OCI-LY1 (cell line): ENCODE measurements around the gene HYI.

Source experiments
- EZH2 ChIP-seq: fragments of 200-600 bp; sonication (generic), shearing (Covaris generic); IDR thresholded peaks from 2 replicates; pipeline ENCODE4 v1.8.0; 2017; ENCODE audit warnings: borderline replicate concordance, mixed run types, mild to moderate bottlenecking, antibody characterized with exemption, low read length, moderate library complexity, mixed read lengths
- TF ChIP-seq, protein P1 (sequence below): fragments of 200-600 bp; sonication (generic), shearing (Covaris generic); IDR thresholded peaks from 2 replicates; pipeline ENCODE4 v1.5.1; 2017; ENCODE audit warnings: mild to moderate bottlenecking, antibody characterized with exemption, low read length, moderate library complexity, mixed read lengths

DNA sequence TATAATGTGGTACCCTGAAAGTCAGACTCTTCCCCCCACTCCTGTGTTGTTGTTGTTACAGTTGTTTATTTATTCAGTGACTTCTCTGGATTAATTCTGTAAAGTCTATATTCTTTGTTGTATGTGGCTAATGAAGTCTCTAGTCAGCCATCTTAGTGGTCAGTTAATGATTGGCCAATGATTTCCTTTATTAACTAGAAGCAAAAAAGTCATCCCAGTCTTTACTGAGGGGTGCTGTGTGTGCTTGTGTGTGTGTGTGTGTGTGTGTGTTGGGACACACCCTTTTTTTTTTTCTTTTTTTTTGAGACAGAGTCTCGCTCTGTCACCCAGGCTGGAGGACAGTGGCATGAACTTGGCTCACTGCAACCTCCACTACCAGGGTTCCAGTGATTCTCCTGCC lies 37.3 kb upstream of the HYI start:
- TF ChIP-seq, protein P1, sequence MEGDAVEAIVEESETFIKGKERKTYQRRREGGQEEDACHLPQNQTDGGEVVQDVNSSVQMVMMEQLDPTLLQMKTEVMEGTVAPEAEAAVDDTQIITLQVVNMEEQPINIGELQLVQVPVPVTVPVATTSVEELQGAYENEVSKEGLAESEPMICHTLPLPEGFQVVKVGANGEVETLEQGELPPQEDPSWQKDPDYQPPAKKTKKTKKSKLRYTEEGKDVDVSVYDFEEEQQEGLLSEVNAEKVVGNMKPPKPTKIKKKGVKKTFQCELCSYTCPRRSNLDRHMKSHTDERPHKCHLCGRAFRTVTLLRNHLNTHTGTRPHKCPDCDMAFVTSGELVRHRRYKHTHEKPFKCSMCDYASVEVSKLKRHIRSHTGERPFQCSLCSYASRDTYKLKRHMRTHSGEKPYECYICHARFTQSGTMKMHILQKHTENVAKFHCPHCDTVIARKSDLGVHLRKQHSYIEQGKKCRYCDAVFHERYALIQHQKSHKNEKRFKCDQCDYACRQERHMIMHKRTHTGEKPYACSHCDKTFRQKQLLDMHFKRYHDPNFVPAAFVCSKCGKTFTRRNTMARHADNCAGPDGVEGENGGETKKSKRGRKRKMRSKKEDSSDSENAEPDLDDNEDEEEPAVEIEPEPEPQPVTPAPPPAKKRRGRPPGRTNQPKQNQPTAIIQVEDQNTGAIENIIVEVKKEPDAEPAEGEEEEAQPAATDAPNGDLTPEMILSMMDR = no peak
- TF ChIP-seq EZH2 = no peak
